GM23338 (cell line): Measurements from ENCODE around the gene PCDHA2. TPM values are rescaled to one million over a fixed set of nuclear protein-coding genes. Genes with fewer than 3 reads are reported as not detected.

Source experiments
- ATAC-seq: fragments of 200-7000 bp; cut with Tn5 transposase; 3 replicates; pipeline ENCODE4 v1.9.1; 2020
- DNase-seq: peaks from one replicate; pipeline ENCODE4 v3.0.0-alpha.2; 2015; ENCODE audit warnings: low spot score
- H2AFZ ChIP-seq: fragments of 200-600 bp; sonication (generic); 2 replicates; pipeline ENCODE4 v1.8.0; 2016; ENCODE audit warnings: antibody characterized with exemption, mild to moderate bottlenecking, moderate library complexity
- H3F3A ChIP-seq: fragments of 200-600 bp; sonication (generic); replicated peaks from 2 replicates; pipeline ENCODE4 v1.8.0; 2017; ENCODE audit warnings: antibody characterized with exemption, mixed run types, low read depth
- H3K27ac ChIP-seq: fragments of 200-600 bp; sonication (generic); 2 replicates; pipeline ENCODE4 v1.6.1; 2016; ENCODE audit warnings: low read depth
- H3K27me3 ChIP-seq: fragments of 200-600 bp; sonication (generic); 2 replicates; pipeline ENCODE4 v1.8.0; 2016; ENCODE audit warnings: mild to moderate bottlenecking, mixed run types, moderate library complexity; ENCODE audit not compliant: insufficient read depth
- H3K36me3 ChIP-seq: fragments of 200-600 bp; sonication (generic); 2 replicates; pipeline ENCODE4 v1.8.0; 2016; ENCODE audit warnings: mild to moderate bottlenecking; ENCODE audit not compliant: insufficient read depth
- H3K4me1 ChIP-seq: fragments of 200-600 bp; sonication (generic); 2 replicates; pipeline ENCODE4 v1.8.0; 2016; ENCODE audit warnings: mild to moderate bottlenecking, moderate library complexity; ENCODE audit not compliant: insufficient read depth
- H3K4me2 ChIP-seq: fragments of 200-600 bp; sonication (generic); 2 replicates; pipeline ENCODE4 v1.7.1; 2017; ENCODE audit warnings: mixed run types
- H3K4me3 ChIP-seq: fragments of 200-600 bp; sonication (generic); 2 replicates; pipeline ENCODE4 v1.6.1; 2016; ENCODE audit warnings: mixed run types
- H3K79me2 ChIP-seq: fragments of 200-600 bp; sonication (generic); replicated peaks from 2 replicates; pipeline ENCODE4 v1.8.0; 2017; ENCODE audit warnings: mild to moderate bottlenecking; ENCODE audit not compliant: insufficient read depth
- H3K9me2 ChIP-seq: fragments of 200-600 bp; sonication (generic); 2 replicates; pipeline ENCODE4 v1.8.0; 2017; ENCODE audit not compliant: insufficient read depth
- H4K20me1 ChIP-seq: fragments of 200-600 bp; sonication (generic); replicated peaks from 2 replicates; pipeline ENCODE4 v1.8.0; 2017; ENCODE audit warnings: mild to moderate bottlenecking; ENCODE audit not compliant: insufficient read depth
- H3K27ac Mint-ChIP-seq: 2 replicates; pipeline ENCODE4 v1.8.0; 2020; ENCODE audit warnings: inconsistent platforms, mild to moderate bottlenecking, moderate library complexity, mixed read lengths
- H3K27me3 Mint-ChIP-seq: 3 replicates; pipeline ENCODE4 v1.8.0; 2022; ENCODE audit warnings: low read depth, mild to moderate bottlenecking, moderate library complexity, mixed read lengths, inconsistent platforms; ENCODE audit not compliant: insufficient read depth, poor library complexity
- H3K36me3 Mint-ChIP-seq: 3 replicates; pipeline ENCODE4 v1.8.0; 2021; ENCODE audit warnings: low read depth, mild to moderate bottlenecking, inconsistent platforms, moderate library complexity, mixed read lengths
- H3K4me1 Mint-ChIP-seq: 3 replicates; pipeline ENCODE4 v1.8.0; 2020; ENCODE audit warnings: mild to moderate bottlenecking, inconsistent platforms, mixed read lengths
- H3K4me3 Mint-ChIP-seq: 3 replicates; pipeline ENCODE4 v1.8.0; 2021; ENCODE audit warnings: moderate library complexity, mild to moderate bottlenecking, inconsistent platforms, mixed read lengths
- H3K9me3 Mint-ChIP-seq: 3 replicates; pipeline ENCODE4 v1.8.0; 2020; ENCODE audit warnings: moderate library complexity, mild to moderate bottlenecking, inconsistent platforms, mixed read lengths
- CREB1 ChIP-seq: fragments of 250-450 bp; sonication (Bioruptor Pico); IDR thresholded peaks from 2 replicates; pipeline ENCODE4 v1.5.0; 2020; ENCODE audit warnings: low read depth, mild to moderate bottlenecking, moderate library complexity
- CTCF ChIP-seq, 2 experiments: fragments of 200-600 bp in 1 of 2; sonication (generic) in 1 of 2; conservative IDR thresholded peaks; 2 replicates each; pipeline versions ENCODE4 v1.5.1 to v1.6.1; 2016 to 2017; ENCODE audit warnings: antibody characterized with exemption in 2 of 2, low read depth in 2 of 2, mild to moderate bottlenecking in 2 of 2, moderate library complexity in 1 of 2
- ETS1 ChIP-seq: IDR thresholded peaks from 2 replicates; pipeline ENCODE4 v1.6.1; 2016; ENCODE audit warnings: antibody characterized with exemption
- EZH2 ChIP-seq: fragments of 200-600 bp; sonication (generic); IDR thresholded peaks from one replicate; pipeline ENCODE4 v1.8.0; 2017; ENCODE audit warnings: antibody characterized with exemption, mild to moderate bottlenecking, low read depth; ENCODE audit not compliant: unreplicated experiment
- NANOG ChIP-seq: IDR thresholded peaks from 2 replicates; pipeline ENCODE4 v1.6.1; 2016; ENCODE audit warnings: antibody characterized with exemption, borderline replicate concordance
- POLR2AphosphoS5 ChIP-seq: IDR thresholded peaks from 2 replicates; pipeline ENCODE4 v1.6.1; 2016; ENCODE audit warnings: antibody characterized with exemption, low read depth
- REST ChIP-seq: IDR thresholded peaks from one replicate; pipeline ENCODE4 v1.6.1; 2018; ENCODE audit warnings: antibody characterized with exemption; ENCODE audit not compliant: unreplicated experiment
- STAT1 ChIP-seq: IDR thresholded peaks from one replicate; pipeline ENCODE4 v1.6.1; 2016; ENCODE audit warnings: antibody characterized with exemption; ENCODE audit not compliant: unreplicated experiment
- ZNF331 ChIP-seq: fragments of 250-450 bp; sonication (Bioruptor Pico); IDR thresholded peaks from 2 replicates; pipeline ENCODE4 v1.5.0; 2020; ENCODE audit warnings: low read depth, mild to moderate bottlenecking, moderate library complexity
- polyA plus RNA-seq: library from polyadenylated mRNA; unstranded; fragments of >200 nt; fragmentation: Nextera tagmentation; extraction: Ambion mirVana; gene quantifications from 2 replicates; pipeline ENCODE4 v1.2.1, GENCODE V29; 2016
- total RNA-seq: library from RNA; depleted of rRNA; stranded (reverse); fragments of >200 nt; shearing (Covaris generic); gene quantifications from 2 replicates; pipeline ENCODE4 v1.2.3, GENCODE V29; 2014

PCDHA2 gene
- total and polyA plus RNA-seq, 2 experiments from 2014 or later = 0.99 to 2.2 TPM

GRCh38 chr5:140780512-140780911, 14.1 kb upstream of the PCDHA2 start (continued):
- TF ChIP-seq POLR2AphosphoS5 (no peak), REST (no peak), STAT1 (no peak), CREB1 (no peak)

- Mint-ChIP-seq H3K27me3 (no peaks in the 10 kb centered on the region), H3K4me3 (no peak within 1 kb of the TSS), H3K4me1 (no peaks in the 10 kb centered on the region), H3K27ac (no peak within 1 kb of the TSS), H3K36me3 (peaks cover 27% of the 10 kb centered on the region), H3K9me3 (peaks cover 73% of the 10 kb centered on the region)
- Histone ChIP-seq H3K4me1 (no peaks in the 10 kb centered on the region), H3K4me2 (no peak within 1 kb of the TSS), H2AFZ (peak within 1 kb of the TSS; percentile 81), H3F3A (no peaks in the 10 kb centered on the region), H3K79me2 (no peaks in the 10 kb centered on the region), H4K20me1 (no peaks in the 10 kb centered on the region), H3K4me3 (no peak within 1 kb of the TSS), H3K27ac (no peak within 1 kb of the TSS), H3K27me3 (no peaks in the 10 kb centered on the region), H3K36me3 (no peaks in the 10 kb centered on the region; the same call in 1 of the 2 replicates), H3K9me2 (no peaks in the 10 kb centered on the region)
- DNase-seq = peak; percentile 80
- TF ChIP-seq EZH2 (no peak), REST (no peak), NANOG (no peak), ZNF331 (CRISPR knock-in tag) (no peak), ETS1 (no peak), CREB1 (no peak), CTCF (conservative IDR thresholded peaks at IDR 0.05; ENCODE audit: low read depth in 2 of 2) (peak; percentile 76)
- peak; percentile 25; the same call in 2 of the 3 replicates for ATAC-seq
Measured at GRCh38 chr5:140785905-140786686, 8.6 kb upstream of the PCDHA2 start, which contains the start of gene PCDHA1. TSS of gene PCDHA1 (plus strand) at chr5:140786140.
